ENCODE data around the gene ZDHHC22. TPM values are rescaled to one million over a fixed set of nuclear protein-coding genes. Genes with fewer than 3 reads are reported as not detected.

ZDHHC22 gene
- total RNA-seq, 1 donor from 2014 or later = 77.3 TPM

DNA sequence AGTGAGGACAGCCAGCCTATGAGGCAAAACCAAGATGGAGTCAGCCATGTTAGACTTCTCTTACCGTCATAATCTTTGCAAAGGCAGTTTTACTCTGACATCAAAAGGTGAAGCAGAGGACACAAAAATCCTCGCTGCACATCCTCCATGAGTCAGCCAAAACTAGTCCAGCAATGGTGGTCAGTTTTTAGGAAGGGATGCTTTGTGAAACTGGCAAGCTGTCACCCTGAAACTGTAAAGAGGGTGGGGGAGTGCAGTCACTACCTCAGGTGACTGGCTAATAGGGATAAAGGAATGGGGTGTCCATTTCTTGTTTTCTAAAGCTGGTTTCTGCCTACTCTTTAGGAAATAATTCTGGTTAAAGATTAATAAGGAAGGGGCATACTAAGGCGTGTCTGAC lies 48.9 kb downstream of the ZDHHC22 start:
- Mint-ChIP-seq H3K36me3 (ENCODE audit: unreplicated experiment) (no peaks in the 10 kb centered on the region), H3K27ac (ENCODE audit: unreplicated experiment) (no peak overlapping the region), H3K4me1 (ENCODE audit: low read depth, unreplicated experiment) (peaks cover 18% of the 10 kb centered on the region), H3K4me3 (ENCODE audit: unreplicated experiment) (no peak overlapping the region), H3K27me3 (ENCODE audit: unreplicated experiment) (peaks cover 1% of the 10 kb centered on the region), H3K9me3 (ENCODE audit: unreplicated experiment) (no peaks in the 10 kb centered on the region)
- no peak for DNase-seq
- TF ChIP-seq, protein P1, sequence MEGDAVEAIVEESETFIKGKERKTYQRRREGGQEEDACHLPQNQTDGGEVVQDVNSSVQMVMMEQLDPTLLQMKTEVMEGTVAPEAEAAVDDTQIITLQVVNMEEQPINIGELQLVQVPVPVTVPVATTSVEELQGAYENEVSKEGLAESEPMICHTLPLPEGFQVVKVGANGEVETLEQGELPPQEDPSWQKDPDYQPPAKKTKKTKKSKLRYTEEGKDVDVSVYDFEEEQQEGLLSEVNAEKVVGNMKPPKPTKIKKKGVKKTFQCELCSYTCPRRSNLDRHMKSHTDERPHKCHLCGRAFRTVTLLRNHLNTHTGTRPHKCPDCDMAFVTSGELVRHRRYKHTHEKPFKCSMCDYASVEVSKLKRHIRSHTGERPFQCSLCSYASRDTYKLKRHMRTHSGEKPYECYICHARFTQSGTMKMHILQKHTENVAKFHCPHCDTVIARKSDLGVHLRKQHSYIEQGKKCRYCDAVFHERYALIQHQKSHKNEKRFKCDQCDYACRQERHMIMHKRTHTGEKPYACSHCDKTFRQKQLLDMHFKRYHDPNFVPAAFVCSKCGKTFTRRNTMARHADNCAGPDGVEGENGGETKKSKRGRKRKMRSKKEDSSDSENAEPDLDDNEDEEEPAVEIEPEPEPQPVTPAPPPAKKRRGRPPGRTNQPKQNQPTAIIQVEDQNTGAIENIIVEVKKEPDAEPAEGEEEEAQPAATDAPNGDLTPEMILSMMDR (IDR thresholded peaks at IDR 0.05; ENCODE audit: partially characterized antibody, unreplicated experiment) = no peak

DNA sequence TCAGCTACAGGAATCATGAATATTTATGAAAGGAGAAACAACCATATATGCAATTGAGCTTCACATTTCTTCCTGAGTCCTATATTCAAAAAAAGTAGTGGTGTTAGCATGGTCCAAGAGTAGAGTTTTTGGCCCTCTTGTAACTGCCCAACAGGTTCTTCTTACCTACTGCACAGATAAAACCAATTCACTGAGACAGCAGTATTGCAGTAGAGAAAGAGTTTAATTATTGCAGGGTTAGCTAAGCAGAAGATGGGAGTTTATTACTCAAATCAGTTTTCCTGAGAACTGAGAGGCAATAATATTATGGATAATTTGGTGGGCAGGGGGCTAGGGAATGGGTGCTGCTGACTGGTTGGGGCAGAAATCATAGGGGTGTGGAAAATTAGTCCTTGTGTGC lies 50.1 kb downstream of the ZDHHC22 start:
- TF ChIP-seq, protein P1 (IDR thresholded peaks at IDR 0.05; ENCODE audit: partially characterized antibody, unreplicated experiment) = no peak
- Mint-ChIP-seq H3K4me3 (ENCODE audit: unreplicated experiment) (no peak overlapping the region), H3K9me3 (ENCODE audit: unreplicated experiment) (no peaks in the 10 kb centered on the region), H3K4me1 (ENCODE audit: low read depth, unreplicated experiment) (peaks cover 14% of the 10 kb centered on the region), H3K27ac (ENCODE audit: unreplicated experiment) (no peak overlapping the region), H3K36me3 (ENCODE audit: unreplicated experiment) (no peaks in the 10 kb centered on the region), H3K27me3 (ENCODE audit: unreplicated experiment) (no peaks in the 10 kb centered on the region)
- DNase-seq = no peak

DNA sequence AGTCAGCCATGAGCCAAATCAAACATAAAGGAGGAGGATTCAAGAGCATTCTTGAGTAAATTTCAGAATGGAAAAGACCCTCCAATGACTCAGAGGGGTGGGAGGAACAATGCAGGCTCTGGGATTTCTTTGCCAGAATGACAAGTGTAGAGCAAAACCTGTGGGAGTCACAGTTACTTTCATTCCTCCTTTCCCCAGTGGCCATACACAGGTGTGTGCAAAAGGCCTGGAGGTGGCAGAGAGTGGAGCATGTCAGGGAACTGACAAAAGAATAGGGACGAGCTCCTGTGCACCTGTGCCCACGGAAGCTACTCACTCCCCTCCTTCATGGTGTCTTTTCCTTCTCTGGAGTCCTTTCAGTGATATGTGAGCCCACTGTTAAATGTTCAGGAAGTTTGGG lies 52.9 kb downstream of the ZDHHC22 start:
- TF ChIP-seq, protein P1 (IDR thresholded peaks at IDR 0.05; ENCODE audit: partially characterized antibody, unreplicated experiment) = no peak
- H3K36me3 Mint-ChIP-seq (ENCODE audit: unreplicated experiment) = no peaks in the 10 kb centered on the region
- H3K27me3 Mint-ChIP-seq (ENCODE audit: unreplicated experiment) = peaks cover under 1% of the 10 kb centered on the region
- H3K4me3 Mint-ChIP-seq (ENCODE audit: unreplicated experiment) = no peak overlapping the region
- H3K9me3 Mint-ChIP-seq (ENCODE audit: unreplicated experiment) = no peaks in the 10 kb centered on the region
- peak overlapping the region; percentile 46 for H3K27ac Mint-ChIP-seq (ENCODE audit: unreplicated experiment)
- no peak for DNase-seq
- peaks cover 18% of the 10 kb centered on the region for H3K4me1 Mint-ChIP-seq (ENCODE audit: low read depth, unreplicated experiment)

DNA sequence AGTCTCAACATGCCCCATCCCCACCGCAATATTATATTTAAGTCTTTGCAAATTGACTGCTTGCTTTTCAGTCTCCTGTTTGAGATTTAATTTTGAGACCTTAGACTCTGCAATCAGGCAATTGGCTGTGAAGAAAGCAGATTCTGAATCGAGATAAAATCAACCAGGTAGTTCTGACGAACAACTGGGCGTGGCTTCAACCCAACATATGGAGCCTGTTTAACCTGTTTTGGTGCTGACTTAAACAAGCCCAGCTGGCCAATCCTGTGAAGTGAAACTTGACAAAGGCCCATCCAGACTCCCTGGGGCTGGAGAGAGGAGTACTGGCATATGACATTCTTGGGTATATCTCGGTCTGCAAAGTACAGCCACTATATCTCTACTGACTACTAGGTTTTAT lies 53.4 kb downstream of the ZDHHC22 start:
- Mint-ChIP-seq H3K4me1 (ENCODE audit: low read depth, unreplicated experiment) (peaks cover 18% of the 10 kb centered on the region), H3K9me3 (ENCODE audit: unreplicated experiment) (no peaks in the 10 kb centered on the region), H3K36me3 (ENCODE audit: unreplicated experiment) (no peaks in the 10 kb centered on the region), H3K4me3 (ENCODE audit: unreplicated experiment) (no peak overlapping the region), H3K27me3 (ENCODE audit: unreplicated experiment) (peaks cover 2% of the 10 kb centered on the region), H3K27ac (ENCODE audit: unreplicated experiment) (peak overlapping the region; percentile 46)
- TF ChIP-seq, protein P1 (IDR thresholded peaks at IDR 0.05; ENCODE audit: partially characterized antibody, unreplicated experiment) = no peak
- DNase-seq = no peak

DNA sequence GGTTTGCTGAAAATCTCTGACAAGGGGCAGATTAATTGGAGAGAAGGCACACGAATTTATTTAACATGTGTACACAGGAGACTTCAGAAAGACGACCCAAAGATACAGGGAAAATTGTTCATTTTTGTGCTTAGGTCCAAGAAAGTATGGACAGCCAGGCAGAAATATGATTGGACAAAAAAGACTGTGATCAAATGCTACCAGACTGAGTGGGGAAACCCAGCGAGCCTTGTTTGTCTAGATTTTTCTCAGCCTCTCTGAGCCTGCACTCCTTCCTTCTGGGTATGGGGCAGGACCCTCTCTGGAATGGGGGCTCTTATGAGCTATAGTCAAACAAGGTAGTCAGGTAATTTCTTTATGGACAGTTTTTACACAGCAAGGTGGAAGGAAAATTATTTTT lies 54.0 kb downstream of the ZDHHC22 start:
- Mint-ChIP-seq H3K36me3 (ENCODE audit: unreplicated experiment) (no peaks in the 10 kb centered on the region), H3K9me3 (ENCODE audit: unreplicated experiment) (no peaks in the 10 kb centered on the region), H3K4me3 (ENCODE audit: unreplicated experiment) (no peak overlapping the region), H3K27me3 (ENCODE audit: unreplicated experiment) (peaks cover 2% of the 10 kb centered on the region), H3K4me1 (ENCODE audit: low read depth, unreplicated experiment) (peaks cover 18% of the 10 kb centered on the region), H3K27ac (ENCODE audit: unreplicated experiment) (peak overlapping the region; percentile 45)
- TF ChIP-seq, protein P1 (IDR thresholded peaks at IDR 0.05; ENCODE audit: partially characterized antibody, unreplicated experiment) = no peak
- DNase-seq = no peak
